IMR-90 (cell line): ENCODE measurements around the gene CARMIL1. TPM values are rescaled to one million over a fixed set of nuclear protein-coding genes. Genes with fewer than 3 reads are reported as not detected.

Source experiments
- ATAC-seq: fragments of 200-7000 bp; cut with Tn5 transposase; 2 replicates; pipeline ENCODE4 v1.9.1; 2020; ENCODE audit warnings: low read depth, mild to moderate bottlenecking, moderate library complexity
- BruUV-seq: library from RNA; stranded (reverse); fragments of 400-500 nt; replicated peaks from 2 replicates; lab custom pipeline; 2021; lab: Mats Ljungman, UMichigan
- CTCF ChIA-PET: fragments of 300-600 bp; formaldehyde crosslinking; extraction: SDS; loops from one replicate; lab custom pipeline; 2021; ENCODE audit warnings: antibody characterized with exemption; lab: Yijun Ruan, JAX
- POLR2A ChIA-PET: fragments of 300-600 bp; sonication (Branson Sonifier 250); formaldehyde crosslinking; loops from one replicate; lab custom pipeline; 2022; ENCODE audit warnings: antibody characterized with exemption; ENCODE audit not compliant: unreplicated experiment; lab: Charles Lee
- DNase-seq: peaks from one replicate; pipeline ENCODE4 v3.0.0; 2013
- H2AFZ ChIP-seq: replicated peaks from 2 replicates; pipeline ENCODE3; 2013; ENCODE audit warnings: low read length, mild to moderate bottlenecking; ENCODE audit not compliant: poor library complexity
- H2AK5ac ChIP-seq: 2 replicates; pipeline ENCODE4 v1.6.1; 2013; ENCODE audit warnings: low read depth, low read length, inconsistent platforms
- H2AK9ac ChIP-seq: replicated peaks from 2 replicates; pipeline ENCODE3; 2013; ENCODE audit warnings: mild to moderate bottlenecking, low read depth, low read length, moderate library complexity; ENCODE audit not compliant: poor library complexity
- H2BK120ac ChIP-seq: 2 replicates; pipeline ENCODE4 v1.6.1; 2013; ENCODE audit warnings: low read depth, low read length, inconsistent platforms
- H2BK15ac ChIP-seq: 3 replicates; pipeline ENCODE4 v1.6.1; 2013; ENCODE audit warnings: low read depth, low read length, inconsistent platforms
- H2BK20ac ChIP-seq: 2 replicates; pipeline ENCODE4 v1.6.1; 2013; ENCODE audit warnings: low read depth, mild to moderate bottlenecking, inconsistent platforms, low read length, moderate library complexity
- H2BK5ac ChIP-seq: 2 replicates; pipeline ENCODE4 v1.6.1; 2013; ENCODE audit warnings: mild to moderate bottlenecking, low read depth, low read length, inconsistent platforms; ENCODE audit not compliant: poor library complexity, severe bottlenecking
- H3K14ac ChIP-seq: replicated peaks from 2 replicates; pipeline ENCODE4 v1.6.1; 2013; ENCODE audit warnings: low read depth, low read length, inconsistent platforms
- H3K18ac ChIP-seq: 2 replicates; pipeline ENCODE4 v1.6.1; 2013; ENCODE audit warnings: low read depth, low read length, control low read depth
- H3K23ac ChIP-seq: 2 replicates; pipeline ENCODE4 v1.6.1; 2013; ENCODE audit warnings: low read depth, low read length, inconsistent platforms
- H3K27ac ChIP-seq: 2 replicates; pipeline ENCODE4 v1.5.1; 2013; ENCODE audit warnings: mild to moderate bottlenecking, control low read depth, low read length; ENCODE audit not compliant: insufficient read depth
- H3K27me3 ChIP-seq: 2 replicates; pipeline ENCODE4 v1.6.1; 2013; ENCODE audit warnings: low read length; ENCODE audit not compliant: control insufficient read depth, insufficient read depth
- H3K36me3 ChIP-seq: 2 replicates; pipeline ENCODE4 v1.6.1; 2013; ENCODE audit warnings: low read length, mixed read lengths; ENCODE audit not compliant: control insufficient read depth, insufficient read depth
- H3K4ac ChIP-seq: 2 replicates; pipeline ENCODE4 v1.6.1; 2013; ENCODE audit warnings: low read depth, low read length, inconsistent platforms
- H3K4me1 ChIP-seq: 2 replicates; pipeline ENCODE4 v1.6.1; 2013; ENCODE audit warnings: low read length, mixed read lengths; ENCODE audit not compliant: control insufficient read depth, insufficient read depth
- H3K4me2 ChIP-seq: 2 replicates; pipeline ENCODE4 v1.6.1; 2013; ENCODE audit warnings: low read depth, mild to moderate bottlenecking, control low read depth, low read length, moderate library complexity
- H3K4me3 ChIP-seq: 2 replicates; pipeline ENCODE4 v1.5.1; 2013; ENCODE audit warnings: low read depth, mild to moderate bottlenecking, control low read depth, low read length, moderate library complexity; ENCODE audit not compliant: insufficient read depth
- H3K56ac ChIP-seq: 2 replicates; pipeline ENCODE4 v1.6.1; 2013; ENCODE audit warnings: low read length, inconsistent platforms; ENCODE audit not compliant: insufficient read depth; ENCODE audit errors: extremely low read depth
- H3K79me1 ChIP-seq, 2 experiments: 2 replicates each; pipeline ENCODE4 v1.6.1; 2013; ENCODE audit warnings: low read length in 2 of 2, inconsistent platforms in 1 of 2, low read depth in 1 of 2
- H3K9ac ChIP-seq: 2 replicates; pipeline ENCODE4 v1.6.1; 2013; ENCODE audit warnings: low read depth, low read length, control low read depth
- H3K9me1 ChIP-seq: 2 replicates; pipeline ENCODE4 v1.6.1; 2013; ENCODE audit warnings: low read length, inconsistent platforms; ENCODE audit not compliant: insufficient read depth
- H3K9me3 ChIP-seq: 2 replicates; pipeline ENCODE4 v1.6.1; 2013; ENCODE audit warnings: low read length; ENCODE audit not compliant: control insufficient read depth, insufficient read depth
- H4K20me1 ChIP-seq: 2 replicates; pipeline ENCODE4 v1.6.1; 2013; ENCODE audit warnings: low read length, inconsistent platforms; ENCODE audit not compliant: insufficient read depth
- H4K5ac ChIP-seq: 2 replicates; pipeline ENCODE4 v1.6.1; 2013; ENCODE audit warnings: mild to moderate bottlenecking, low read depth, low read length, control low read depth
- H4K8ac ChIP-seq, 2 experiments: 2 replicates each; pipeline ENCODE4 v1.6.1; 2013; ENCODE audit warnings: low read depth in 2 of 2, low read length in 2 of 2, control low read depth in 1 of 2, inconsistent platforms in 1 of 2
- H4K91ac ChIP-seq: 2 replicates; pipeline ENCODE4 v1.6.1; 2013; ENCODE audit warnings: low read depth, low read length, inconsistent platforms; ENCODE audit not compliant: insufficient read depth
- BHLHE40 ChIP-seq: fragments of 150-350 bp; IDR thresholded peaks from 2 replicates; pipeline ENCODE4 v1.6.1; 2016; ENCODE audit warnings: mild to moderate bottlenecking, low read depth, low read length
- CEBPB ChIP-seq: IDR thresholded peaks from 2 replicates; pipeline ENCODE4 v1.6.1; 2012; ENCODE audit warnings: low read depth, low read length, improper control_type of control experiment
- CHD1 ChIP-seq: IDR thresholded peaks from 2 replicates; pipeline ENCODE4 v1.6.1; 2012; ENCODE audit warnings: low read depth, low read length, improper control_type of control experiment
- FOS ChIP-seq: fragments of 150-350 bp; IDR thresholded peaks from 2 replicates; pipeline ENCODE4 v1.6.1; 2016; ENCODE audit warnings: low read depth, low read length
- MAFK ChIP-seq: IDR thresholded peaks from 2 replicates; pipeline ENCODE4 v1.6.1; 2012; ENCODE audit warnings: low read depth, low read length, improper control_type of control experiment
- MAZ ChIP-seq: IDR thresholded peaks from 2 replicates; pipeline ENCODE4 v1.6.1; 2012; ENCODE audit warnings: low read depth, mild to moderate bottlenecking, low read length, improper control_type of control experiment, moderate library complexity, borderline replicate concordance
- MXI1 ChIP-seq: IDR thresholded peaks from 2 replicates; pipeline ENCODE4 v1.6.1; 2012; ENCODE audit warnings: low read depth, mild to moderate bottlenecking, low read length, moderate library complexity, borderline replicate concordance
- NFE2L2 ChIP-seq: fragments of 150-350 bp; IDR thresholded peaks from 2 replicates; pipeline ENCODE4 v1.6.1; 2016; ENCODE audit warnings: low read depth, mild to moderate bottlenecking, low read length
- POLR2A ChIP-seq: IDR thresholded peaks from 2 replicates; pipeline ENCODE4 v1.6.1; 2012; ENCODE audit warnings: mild to moderate bottlenecking, low read depth, low read length
- RAD21 ChIP-seq: IDR thresholded peaks from 2 replicates; pipeline ENCODE4 v1.6.1; 2012; ENCODE audit warnings: low read length, improper control_type of control experiment
- RCOR1 ChIP-seq: IDR thresholded peaks from 2 replicates; pipeline ENCODE4 v1.6.1; 2012; ENCODE audit warnings: mild to moderate bottlenecking, low read length, improper control_type of control experiment; ENCODE audit not compliant: insufficient replicate concordance
- RFX5 ChIP-seq: IDR thresholded peaks from 2 replicates; pipeline ENCODE4 v1.8.0; 2012; ENCODE audit warnings: low read depth, mild to moderate bottlenecking, low read length, moderate library complexity
- WGBS, 2 experiments: methylation state at CpG; one replicate each; pipeline versions ENCODE4 v1.1.5 to v1.1.7; 2013; ENCODE audit warnings: missing lambda C conversion rate in 2 of 2; ENCODE audit not compliant: insufficient read length in 1 of 2; ENCODE audit errors: extremely low coverage in 2 of 2; 5-methylcytosine and 5-hydroxymethylcytosine counted together
- dilution Hi-C: fragments of 300-500 bp; cut with HindIII; formaldehyde crosslinking; loops from one replicate; pipeline ENCODE4 v1.14.3; 2018; ENCODE audit warnings: low sequenced_read_pairs; ENCODE audit not compliant: unreplicated experiment
- in situ Hi-C: fragments of 300-500 bp; cut with MboI; formaldehyde crosslinking; loops from 3 replicates; pipeline ENCODE4 v1.14.3; 2019; ENCODE audit warnings: low sequenced_read_pairs, inconsistent platforms, mixed read lengths
- intact Hi-C: fragments of 100-400 bp; cut with micrococcal nuclease; formaldehyde crosslinking; loops from 2 replicates; pipeline ENCODE4 v1.10.0; 2022
- polyA plus RNA-seq, 3 experiments: library from polyadenylated mRNA; depleted of rRNA; stranded (reverse); fragments of >200 nt; gene quantifications; 2 replicates each; pipeline ENCODE4 v1.2.3, GENCODE V29; 2012; ENCODE audit warnings: low replicate concordance in 1 of 3
- total RNA-seq: library from RNA; depleted of rRNA; stranded (reverse); fragments of >200 nt; gene quantifications from 2 replicates; pipeline ENCODE4 v1.2.3, GENCODE V29; 2012
- TF ChIP-seq, protein P1 (sequence below): fragments of 150-350 bp; IDR thresholded peaks from 2 replicates; pipeline ENCODE4 v1.6.1; 2016; ENCODE audit warnings: low read depth, mild to moderate bottlenecking, low read length, moderate library complexity, borderline replicate concordance
- TF ChIP-seq, protein P2 (sequence below): conservative IDR thresholded peaks from 2 replicates; pipeline ENCODE4 v1.5.1; 2012; ENCODE audit warnings: mild to moderate bottlenecking, low read depth, low read length, improper control_type of control experiment
- TF ChIP-seq, protein P3 (sequence below): fragments of 150-350 bp; IDR thresholded peaks from 2 replicates; pipeline ENCODE4 v1.6.1; 2017; ENCODE audit warnings: mild to moderate bottlenecking, antibody characterized with exemption, low read length, low read depth

CARMIL1 gene
- total and polyA plus RNA-seq, 2 of the 4 experiments (the other 2 are of a cell fraction): 1.3 to 2.9 TPM

DNA sequence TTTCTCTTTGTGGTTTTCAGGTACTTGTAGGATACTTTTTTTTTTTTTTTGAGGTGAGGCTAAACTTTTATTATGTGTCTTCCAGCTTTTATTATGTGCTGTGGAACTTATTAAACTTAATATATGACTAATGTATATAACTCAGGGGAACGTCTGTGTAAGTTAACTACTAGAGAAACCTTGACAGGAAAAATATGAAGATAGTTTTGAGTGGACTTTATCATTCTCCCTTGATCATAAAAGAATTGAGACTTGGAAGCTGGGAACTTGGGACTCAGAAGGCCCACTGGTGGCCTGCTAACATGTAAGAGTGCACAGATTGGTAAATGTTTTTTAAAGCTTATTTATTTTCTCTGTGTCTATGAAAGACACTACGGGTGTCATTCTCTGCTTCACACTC lies 73.1 kb downstream of the CARMIL1 start:
- Histone ChIP-seq H2AK5ac (no peak overlapping the region), H3K4me3 (no peak overlapping the region), H3K4me1 (peaks cover 3% of the 10 kb centered on the region; the same call in 1 of the 2 replicates), H3K27me3 (no peaks in the 10 kb centered on the region), H4K8ac (no peak overlapping the region), H3K4me2 (no peak overlapping the region), H3K9me1 (no peaks in the 10 kb centered on the region), H4K91ac (no peak overlapping the region), H2BK5ac (no peak overlapping the region), H3K9ac (no peak overlapping the region), H3K56ac (no peak overlapping the region), H3K9me3 (no peaks in the 10 kb centered on the region), H2BK20ac (no peak overlapping the region), H3K27ac (no peak overlapping the region), H3K79me1 (no peaks in the 10 kb centered on the region), H3K36me3 (no peaks in the 10 kb centered on the region), H3K23ac (no peak overlapping the region), H3K18ac (no peak overlapping the region), H4K5ac (no peak overlapping the region), H3K4ac (no peak overlapping the region), H4K20me1 (no peaks in the 10 kb centered on the region), H3K14ac (no peak overlapping the region), H2AFZ (no peak overlapping the region), H2BK15ac (no peak overlapping the region), H2BK120ac (no peak overlapping the region), H2AK9ac (no peak overlapping the region)
- no TSS peak for BruUV-seq
- CTCF ChIA-PET: no interaction called here
- no CpG with 5 or more reads among the region's 2 CpGs for WGBS, 2 experiments
- DNase-seq: no peak
- in situ Hi-C loops (no loop called here), intact Hi-C loops (no loop called here), dilution Hi-C loops (no loop called here)
- POLR2A ChIA-PET: no interaction called here
- ATAC-seq: no peak
- TF ChIP-seq, protein P1, sequence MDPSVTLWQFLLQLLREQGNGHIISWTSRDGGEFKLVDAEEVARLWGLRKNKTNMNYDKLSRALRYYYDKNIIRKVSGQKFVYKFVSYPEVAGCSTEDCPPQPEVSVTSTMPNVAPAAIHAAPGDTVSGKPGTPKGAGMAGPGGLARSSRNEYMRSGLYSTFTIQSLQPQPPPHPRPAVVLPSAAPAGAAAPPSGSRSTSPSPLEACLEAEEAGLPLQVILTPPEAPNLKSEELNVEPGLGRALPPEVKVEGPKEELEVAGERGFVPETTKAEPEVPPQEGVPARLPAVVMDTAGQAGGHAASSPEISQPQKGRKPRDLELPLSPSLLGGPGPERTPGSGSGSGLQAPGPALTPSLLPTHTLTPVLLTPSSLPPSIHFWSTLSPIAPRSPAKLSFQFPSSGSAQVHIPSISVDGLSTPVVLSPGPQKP: no peak
- no peak for TF ChIP-seq FOS
- TF ChIP-seq CEBPB: no peak
- no peak for TF ChIP-seq MAFK
- no peak for TF ChIP-seq MAZ
- TF ChIP-seq, protein P2, sequence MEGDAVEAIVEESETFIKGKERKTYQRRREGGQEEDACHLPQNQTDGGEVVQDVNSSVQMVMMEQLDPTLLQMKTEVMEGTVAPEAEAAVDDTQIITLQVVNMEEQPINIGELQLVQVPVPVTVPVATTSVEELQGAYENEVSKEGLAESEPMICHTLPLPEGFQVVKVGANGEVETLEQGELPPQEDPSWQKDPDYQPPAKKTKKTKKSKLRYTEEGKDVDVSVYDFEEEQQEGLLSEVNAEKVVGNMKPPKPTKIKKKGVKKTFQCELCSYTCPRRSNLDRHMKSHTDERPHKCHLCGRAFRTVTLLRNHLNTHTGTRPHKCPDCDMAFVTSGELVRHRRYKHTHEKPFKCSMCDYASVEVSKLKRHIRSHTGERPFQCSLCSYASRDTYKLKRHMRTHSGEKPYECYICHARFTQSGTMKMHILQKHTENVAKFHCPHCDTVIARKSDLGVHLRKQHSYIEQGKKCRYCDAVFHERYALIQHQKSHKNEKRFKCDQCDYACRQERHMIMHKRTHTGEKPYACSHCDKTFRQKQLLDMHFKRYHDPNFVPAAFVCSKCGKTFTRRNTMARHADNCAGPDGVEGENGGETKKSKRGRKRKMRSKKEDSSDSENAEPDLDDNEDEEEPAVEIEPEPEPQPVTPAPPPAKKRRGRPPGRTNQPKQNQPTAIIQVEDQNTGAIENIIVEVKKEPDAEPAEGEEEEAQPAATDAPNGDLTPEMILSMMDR: no peak
- TF ChIP-seq RAD21: no peak
- no peak for TF ChIP-seq RCOR1
- TF ChIP-seq MXI1: no peak
- no peak for TF ChIP-seq NFE2L2
- TF ChIP-seq, protein P3, sequence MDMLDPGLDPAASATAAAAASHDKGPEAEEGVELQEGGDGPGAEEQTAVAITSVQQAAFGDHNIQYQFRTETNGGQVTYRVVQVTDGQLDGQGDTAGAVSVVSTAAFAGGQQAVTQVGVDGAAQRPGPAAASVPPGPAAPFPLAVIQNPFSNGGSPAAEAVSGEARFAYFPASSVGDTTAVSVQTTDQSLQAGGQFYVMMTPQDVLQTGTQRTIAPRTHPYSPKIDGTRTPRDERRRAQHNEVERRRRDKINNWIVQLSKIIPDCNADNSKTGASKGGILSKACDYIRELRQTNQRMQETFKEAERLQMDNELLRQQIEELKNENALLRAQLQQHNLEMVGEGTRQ: no peak
- no peak for TF ChIP-seq RFX5
- no peak for TF ChIP-seq POLR2A
- TF ChIP-seq CHD1: no peak
- TF ChIP-seq BHLHE40: no peak
